HG03196 (cell line): ENCODE data around the gene ADAM15.
A peak's percentile ranks its signal among the peaks of the same experiment; 100 is the strongest.

ENCODE experiments used
- ATAC-seq: cut with Tn5 transposase; IDR thresholded peaks from one replicate; pipeline ENCODE4 v1.9.1; 2021; ENCODE audit not compliant: unreplicated experiment

The ADAM15 gene

GRCh38 chr1:155012026-155012546 is 39.0 kb upstream of the ADAM15 start:
- ATAC-seq, result no peak

- ATAC-seq, result no peak
Observed at GRCh38 chr1:155012776-155013602, 38.1 kb upstream of the ADAM15 start.

GRCh38 chr1:155013632-155014031 is 37.5 kb upstream of the ADAM15 start:
- no peak for ATAC-seq

- ATAC-seq, result no peak
Observed at GRCh38 chr1:155014709-155015508, 36.2 kb upstream of the ADAM15 start.

GRCh38 chr1:155015527-155016230 is 35.4 kb upstream of the ADAM15 start:
- no peak for ATAC-seq

GRCh38 chr1:155016231-155016831 is 34.8 kb upstream of the ADAM15 start:
- ATAC-seq, result no peak

GRCh38 chr1:155017041-155017945 is 33.8 kb upstream of the ADAM15 start:
- ATAC-seq, result peak; percentile 63

GRCh38 chr1:155017946-155018316 is 33.2 kb upstream of the ADAM15 start:
- ATAC-seq, result no peak

- no peak for ATAC-seq
Observed at GRCh38 chr1:155018617-155019348, 32.3 kb upstream of the ADAM15 start.

GRCh38 chr1:155019377-155020245 is 31.5 kb upstream of the ADAM15 start:
- no peak for ATAC-seq

GRCh38 chr1:155022136-155022926 is 28.8 kb upstream of the ADAM15 start:
- ATAC-seq, result no peak

- no peak for ATAC-seq
Observed at GRCh38 chr1:155022927-155023236, 28.2 kb upstream of the ADAM15 start.

GRCh38 chr1:155023627-155024026 is 27.5 kb upstream of the ADAM15 start:
- no peak for ATAC-seq

- ATAC-seq, result no peak
Observed at GRCh38 chr1:155024315-155024714, 26.8 kb upstream of the ADAM15 start.

- no peak for ATAC-seq
Observed at GRCh38 chr1:155026154-155026553, 25.0 kb upstream of the ADAM15 start.

GRCh38 chr1:155026588-155026987 is 24.5 kb upstream of the ADAM15 start:
- no peak for ATAC-seq

GRCh38 chr1:155029513-155030242 is 21.4 kb upstream of the ADAM15 start:
- no peak for ATAC-seq
